GM23338 (cell line): Measurements from ENCODE around the gene KRT31.

Experiments
- CREB1 ChIP-seq: fragments of 250-450 bp; sonication (Bioruptor Pico); IDR thresholded peaks from 2 replicates; pipeline ENCODE4 v1.5.0; 2020; ENCODE audit warnings: low read depth, mild to moderate bottlenecking, moderate library complexity
- CTCF ChIP-seq, 2 experiments: fragments of 200-600 bp in 1 of 2; sonication (generic) in 1 of 2; conservative IDR thresholded peaks; 2 replicates each; pipeline versions ENCODE4 v1.5.1 to v1.6.1; 2016 to 2017; ENCODE audit warnings: antibody characterized with exemption in 2 of 2, low read depth in 2 of 2, mild to moderate bottlenecking in 2 of 2, moderate library complexity in 1 of 2
- EZH2phosphoT487 ChIP-seq: fragments of 200-600 bp; sonication (generic); IDR thresholded peaks from one replicate; pipeline ENCODE4 v1.8.1; 2018; ENCODE audit warnings: antibody characterized with exemption; ENCODE audit not compliant: unreplicated experiment
- NANOG ChIP-seq: IDR thresholded peaks from 2 replicates; pipeline ENCODE4 v1.6.1; 2016; ENCODE audit warnings: antibody characterized with exemption, borderline replicate concordance

GRCh38 chr17:41369713-41370112 lies 27.7 kb downstream of the KRT31 start, which contains the start of gene KRT33B:
- no peak for TF ChIP-seq CTCF (conservative IDR thresholded peaks at IDR 0.05; ENCODE audit: low read depth in 2 of 2)
- TF ChIP-seq NANOG = no peak
- no peak for TF ChIP-seq EZH2phosphoT487
- TF ChIP-seq CREB1 (CRISPR knock-in tag) = no peak
